Endothelial cell of umbilical vein (primary cell): Measurements from ENCODE around the gene MTCH2.

Source experiments
- EZH2 ChIP-seq: IDR thresholded peaks from 2 replicates; pipeline ENCODE4 v1.6.1; 2012; ENCODE audit warnings: borderline replicate concordance, low read depth, mild to moderate bottlenecking, moderate library complexity, low read length, inconsistent platforms; ENCODE audit not compliant: severe bottlenecking
- FOS ChIP-seq: IDR thresholded peaks from 2 replicates; pipeline ENCODE4 v1.6.1; 2011; ENCODE audit warnings: mild to moderate bottlenecking, low read length, moderate library complexity, borderline replicate concordance; ENCODE audit not compliant: insufficient read depth
- POLR2A ChIP-seq: IDR thresholded peaks from 2 replicates; pipeline ENCODE4 v1.6.1; 2012; ENCODE audit warnings: low read depth, mild to moderate bottlenecking, control low read depth, low read length
- POLR2AphosphoS5 ChIP-seq: IDR thresholded peaks from 2 replicates; pipeline ENCODE4 v1.6.1; 2012; ENCODE audit warnings: low read depth, mild to moderate bottlenecking, control low read depth, low read length, moderate library complexity; ENCODE audit not compliant: insufficient read depth
- TF ChIP-seq, protein P1 (sequence below), 2 donors: IDR thresholded peaks; 1 replicate in 1 of 2; 2 replicates in 1 of 2; pipeline ENCODE4 v1.5.1; 2011; ENCODE audit warnings: low read length in 2 of 2, mild to moderate bottlenecking in 2 of 2, moderate library complexity in 2 of 2, control low read depth in 1 of 2, inconsistent platforms in 1 of 2, low read depth in 1 of 2; ENCODE audit not compliant: insufficient read depth in 1 of 2; ENCODE audit errors: extremely low read depth in 1 of 2

DNA sequence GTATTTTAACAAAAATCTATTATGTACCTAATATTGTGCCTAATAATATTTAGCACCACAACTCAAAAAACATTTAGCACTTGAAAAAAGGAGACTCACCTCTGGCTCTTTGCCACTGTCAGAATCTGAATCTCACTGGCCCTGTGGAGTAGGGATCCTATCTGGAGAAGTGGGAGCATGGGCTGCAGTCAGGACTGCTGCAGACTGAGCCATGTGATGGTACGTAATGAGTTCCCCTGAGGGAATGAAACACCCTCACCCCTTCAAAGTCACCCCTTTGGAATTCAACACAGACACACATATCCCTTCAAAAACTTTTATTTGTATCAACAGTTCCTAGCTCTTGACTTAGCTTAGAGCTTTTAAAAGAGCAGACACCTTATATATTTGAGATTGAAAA, 70.5 kb downstream of the MTCH2 start:
- TF ChIP-seq, protein P1, sequence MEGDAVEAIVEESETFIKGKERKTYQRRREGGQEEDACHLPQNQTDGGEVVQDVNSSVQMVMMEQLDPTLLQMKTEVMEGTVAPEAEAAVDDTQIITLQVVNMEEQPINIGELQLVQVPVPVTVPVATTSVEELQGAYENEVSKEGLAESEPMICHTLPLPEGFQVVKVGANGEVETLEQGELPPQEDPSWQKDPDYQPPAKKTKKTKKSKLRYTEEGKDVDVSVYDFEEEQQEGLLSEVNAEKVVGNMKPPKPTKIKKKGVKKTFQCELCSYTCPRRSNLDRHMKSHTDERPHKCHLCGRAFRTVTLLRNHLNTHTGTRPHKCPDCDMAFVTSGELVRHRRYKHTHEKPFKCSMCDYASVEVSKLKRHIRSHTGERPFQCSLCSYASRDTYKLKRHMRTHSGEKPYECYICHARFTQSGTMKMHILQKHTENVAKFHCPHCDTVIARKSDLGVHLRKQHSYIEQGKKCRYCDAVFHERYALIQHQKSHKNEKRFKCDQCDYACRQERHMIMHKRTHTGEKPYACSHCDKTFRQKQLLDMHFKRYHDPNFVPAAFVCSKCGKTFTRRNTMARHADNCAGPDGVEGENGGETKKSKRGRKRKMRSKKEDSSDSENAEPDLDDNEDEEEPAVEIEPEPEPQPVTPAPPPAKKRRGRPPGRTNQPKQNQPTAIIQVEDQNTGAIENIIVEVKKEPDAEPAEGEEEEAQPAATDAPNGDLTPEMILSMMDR (IDR thresholded peaks at IDR 0.05; ENCODE audit: extremely low read depth in 1 of 2, insufficient read depth in 1 of 2, low read depth in 1 of 2, low read length in 2 of 2) = no peak
- no peak for TF ChIP-seq EZH2
- TF ChIP-seq POLR2A = no peak
- TF ChIP-seq FOS = no peak
- TF ChIP-seq POLR2AphosphoS5 = no peak
